Kidney epithelial cell (primary cell): ENCODE measurements around the gene PDE8A. TPM values are rescaled to one million over a fixed set of nuclear protein-coding genes. Genes with fewer than 3 reads are reported as not detected.

Experiments
- DNase-seq: peaks from one replicate; pipeline ENCODE4 v3.0.0-alpha.2; 2010; ENCODE audit warnings: low read depth
- H3K27me3 ChIP-seq: 2 replicates; pipeline ENCODE4 v1.6.0; 2011; ENCODE audit warnings: low read length; ENCODE audit not compliant: control insufficient read depth, insufficient read depth
- H3K36me3 ChIP-seq: 2 replicates; pipeline ENCODE4 v1.5.1; 2011; ENCODE audit warnings: low read length; ENCODE audit not compliant: control insufficient read depth, insufficient read depth
- H3K4me3 ChIP-seq: 2 replicates; pipeline ENCODE4 v1.5.1; 2011; ENCODE audit warnings: low read depth, mild to moderate bottlenecking, control low read depth, low read length
- total RNA-seq: library from RNA; depleted of rRNA; stranded (reverse); fragments of >200 nt; gene quantifications from 2 replicates; pipeline ENCODE4 v1.2.3, GENCODE V29; 2015
- TF ChIP-seq, protein P1 (sequence below): IDR thresholded peaks from 2 replicates; pipeline ENCODE4 v1.5.1; 2011; ENCODE audit warnings: mild to moderate bottlenecking, moderate library complexity, low read length, control low read depth, inconsistent platforms; ENCODE audit not compliant: insufficient read depth, poor library complexity, severe bottlenecking

The PDE8A gene
- total RNA-seq, 1 donor from 2014 or later: 31.5 TPM

GRCh38 chr15:85022860-85023403, 41.3 kb downstream of the PDE8A start:
- no peaks in the 10 kb centered on the region for H3K36me3 ChIP-seq
- no peak for DNase-seq
- TF ChIP-seq, protein P1, sequence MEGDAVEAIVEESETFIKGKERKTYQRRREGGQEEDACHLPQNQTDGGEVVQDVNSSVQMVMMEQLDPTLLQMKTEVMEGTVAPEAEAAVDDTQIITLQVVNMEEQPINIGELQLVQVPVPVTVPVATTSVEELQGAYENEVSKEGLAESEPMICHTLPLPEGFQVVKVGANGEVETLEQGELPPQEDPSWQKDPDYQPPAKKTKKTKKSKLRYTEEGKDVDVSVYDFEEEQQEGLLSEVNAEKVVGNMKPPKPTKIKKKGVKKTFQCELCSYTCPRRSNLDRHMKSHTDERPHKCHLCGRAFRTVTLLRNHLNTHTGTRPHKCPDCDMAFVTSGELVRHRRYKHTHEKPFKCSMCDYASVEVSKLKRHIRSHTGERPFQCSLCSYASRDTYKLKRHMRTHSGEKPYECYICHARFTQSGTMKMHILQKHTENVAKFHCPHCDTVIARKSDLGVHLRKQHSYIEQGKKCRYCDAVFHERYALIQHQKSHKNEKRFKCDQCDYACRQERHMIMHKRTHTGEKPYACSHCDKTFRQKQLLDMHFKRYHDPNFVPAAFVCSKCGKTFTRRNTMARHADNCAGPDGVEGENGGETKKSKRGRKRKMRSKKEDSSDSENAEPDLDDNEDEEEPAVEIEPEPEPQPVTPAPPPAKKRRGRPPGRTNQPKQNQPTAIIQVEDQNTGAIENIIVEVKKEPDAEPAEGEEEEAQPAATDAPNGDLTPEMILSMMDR: no peak
- no peaks in the 10 kb centered on the region for H3K27me3 ChIP-seq
- no peak overlapping the region for H3K4me3 ChIP-seq

- H3K4me3 ChIP-seq: no peak overlapping the region
- TF ChIP-seq, protein P1: no peak
- H3K36me3 ChIP-seq: no peaks in the 10 kb centered on the region
Observed at GRCh38 chr15:85024003-85024402, 42.3 kb downstream of the PDE8A start.

GRCh38 chr15:85024509-85025336, 43.1 kb downstream of the PDE8A start:
- Histone ChIP-seq H3K4me3 (no peak overlapping the region), H3K27me3 (no peaks in the 10 kb centered on the region), H3K36me3 (no peaks in the 10 kb centered on the region)
- peak; percentile 53 for DNase-seq
- TF ChIP-seq, protein P1: no peak

More at GRCh38 chr15:85024003-85024402, 42.3 kb downstream of the PDE8A start:
- DNase-seq: no peak
- no peaks in the 10 kb centered on the region for H3K27me3 ChIP-seq

- TF ChIP-seq, protein P1: no peak
- H3K4me3 ChIP-seq: no peak overlapping the region
- DNase-seq: no peak
Observed at GRCh38 chr15:85025516-85026251, 44.0 kb downstream of the PDE8A start.

GRCh38 chr15:85026304-85027032, 44.8 kb downstream of the PDE8A start:
- TF ChIP-seq, protein P1: no peak

More at GRCh38 chr15:85025516-85026251, 44.0 kb downstream of the PDE8A start:
- Histone ChIP-seq H3K36me3 (no peaks in the 10 kb centered on the region), H3K27me3 (no peaks in the 10 kb centered on the region)

More at GRCh38 chr15:85026304-85027032, 44.8 kb downstream of the PDE8A start:
- no peaks in the 10 kb centered on the region for H3K27me3 ChIP-seq
- no peak for DNase-seq
- H3K36me3 ChIP-seq: no peaks in the 10 kb centered on the region
- H3K4me3 ChIP-seq: no peak overlapping the region
